Chondrocyte (in vitro differentiated cells): ENCODE data around the gene GLE1. TPM values are rescaled to one million over a fixed set of nuclear protein-coding genes. Genes with fewer than 3 reads are reported as not detected.

ENCODE experiments used
- DNase-seq: peaks from one replicate; pipeline ENCODE4 v3.0.0; 2021; ENCODE audit warnings: mixed read lengths, low spot score
- H3K27ac Mint-ChIP-seq: one replicate; pipeline ENCODE4 v1.8.0; 2021; ENCODE audit warnings: mild to moderate bottlenecking, moderate library complexity, mixed read lengths; ENCODE audit not compliant: unreplicated experiment
- H3K27me3 Mint-ChIP-seq: 2 replicates; pipeline ENCODE4 v1.8.0; 2021; ENCODE audit warnings: low read depth, mixed read lengths
- H3K36me3 Mint-ChIP-seq: 2 replicates; pipeline ENCODE4 v1.8.0; 2021; ENCODE audit warnings: low read depth, mixed read lengths
- H3K4me1 Mint-ChIP-seq: 2 replicates; pipeline ENCODE4 v1.8.0; 2021; ENCODE audit warnings: low read depth, mild to moderate bottlenecking, mixed read lengths
- H3K4me3 Mint-ChIP-seq: one replicate; pipeline ENCODE4 v1.8.0; 2021; ENCODE audit warnings: mild to moderate bottlenecking, moderate library complexity, mixed read lengths; ENCODE audit not compliant: unreplicated experiment
- H3K9me3 Mint-ChIP-seq: 2 replicates; pipeline ENCODE4 v1.8.0; 2021; ENCODE audit warnings: low read depth, mixed read lengths
- CTCF ChIP-seq: fragments of 200-600 bp; sonication (generic); IDR thresholded peaks from 2 replicates; pipeline ENCODE4 v1.5.0; 2021; ENCODE audit warnings: antibody characterized with exemption, mild to moderate bottlenecking, moderate library complexity
- total RNA-seq: library from RNA; stranded (reverse); gene quantifications from 3 replicates; pipeline ENCODE4 v1.2.1, GENCODE V29; 2021

The GLE1 gene
- total RNA-seq, 1 donor from 2014 or later: 12.3 TPM

DNA sequence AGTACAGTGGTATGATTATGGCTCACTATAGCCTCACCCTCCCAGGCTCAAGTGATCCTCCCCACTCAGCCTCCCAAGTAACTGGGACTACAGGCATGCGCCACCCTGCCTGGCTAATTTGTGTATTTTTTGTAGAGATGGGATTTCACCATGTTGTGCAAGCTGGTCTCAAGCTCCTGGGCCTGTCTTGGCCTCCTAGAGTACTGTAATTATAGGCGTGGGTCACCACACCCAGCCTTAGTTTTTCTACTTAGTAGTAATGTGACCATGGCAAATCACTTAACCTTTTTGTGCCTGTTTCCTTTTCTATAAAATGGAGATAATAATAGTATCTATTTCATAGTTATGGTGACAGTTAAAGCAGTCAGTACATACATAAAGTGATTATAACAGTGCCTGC is 22.2 kb downstream of the GLE1 start:
- Mint-ChIP-seq H3K9me3 (no peaks in the 10 kb centered on the region), H3K27ac (no peak overlapping the region), H3K4me1 (peaks cover 10% of the 10 kb centered on the region), H3K36me3 (peaks cover 22% of the 10 kb centered on the region), H3K4me3 (no peak overlapping the region), H3K27me3 (no peaks in the 10 kb centered on the region)
- TF ChIP-seq CTCF: no peak
- no peak for DNase-seq

DNA sequence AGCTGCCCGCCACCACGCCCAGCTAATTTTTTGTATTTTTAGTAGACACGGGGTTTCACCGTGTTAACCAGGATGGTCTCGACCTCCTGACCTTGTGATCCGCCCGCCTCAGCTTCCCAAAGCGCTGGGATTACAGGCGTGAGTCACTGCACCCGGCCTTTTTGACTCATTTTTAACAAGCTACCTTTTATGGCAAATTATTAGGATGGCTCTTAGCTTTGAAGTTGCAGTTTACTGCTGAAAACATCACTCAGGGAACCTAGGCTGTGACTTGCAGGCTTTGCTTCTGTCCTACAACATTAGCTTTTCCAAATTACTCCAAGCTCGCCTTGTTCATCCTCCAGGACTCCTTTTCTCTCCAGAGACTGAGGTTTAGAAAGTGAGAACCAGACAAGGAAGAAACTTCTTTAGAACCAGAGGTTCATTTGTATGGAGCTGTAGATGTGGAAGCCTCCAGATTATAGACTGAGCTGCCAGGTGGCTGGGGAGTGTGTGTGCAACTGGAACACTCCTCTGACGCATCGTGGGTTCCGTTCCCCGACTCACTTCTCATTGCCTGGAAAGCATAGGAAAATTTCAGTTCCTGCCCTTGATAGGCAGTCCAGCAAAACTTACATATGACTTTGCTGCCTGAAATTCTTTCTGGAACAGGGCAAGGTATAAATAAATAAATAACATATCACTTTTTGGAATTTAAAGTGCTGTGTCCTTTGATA is 24.1 kb downstream of the GLE1 start:
- peaks cover 27% of the 10 kb centered on the region for H3K36me3 Mint-ChIP-seq
- no peak for TF ChIP-seq CTCF
- H3K27me3 Mint-ChIP-seq: no peaks in the 10 kb centered on the region
- no peaks in the 10 kb centered on the region for H3K9me3 Mint-ChIP-seq
- peaks cover 2% of the 10 kb centered on the region for H3K4me1 Mint-ChIP-seq
- no peak overlapping the region for H3K4me3 Mint-ChIP-seq
- no peak for DNase-seq
- H3K27ac Mint-ChIP-seq: no peak overlapping the region

DNA sequence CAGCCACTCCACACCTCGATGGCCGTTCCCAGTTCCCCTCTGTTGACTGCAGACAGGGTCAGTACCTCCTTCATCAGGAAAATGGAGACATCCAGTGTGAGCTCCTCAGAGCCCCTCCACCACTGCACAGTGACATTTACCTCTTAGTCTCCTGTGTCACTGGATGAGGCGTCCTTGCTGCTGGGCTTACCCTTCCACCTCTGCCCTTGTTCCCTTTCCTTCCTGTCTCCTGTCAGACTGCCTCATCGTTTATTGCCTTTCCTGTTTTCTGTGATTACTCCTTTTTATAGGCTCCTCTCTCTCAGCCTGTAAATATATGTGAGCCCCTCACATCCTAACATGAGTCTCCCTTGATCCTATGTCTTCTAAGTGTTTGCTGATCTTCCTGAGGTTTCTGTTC is 24.7 kb downstream of the GLE1 start:
- no peak for DNase-seq
- Mint-ChIP-seq H3K27ac (no peak overlapping the region), H3K4me1 (no peaks in the 10 kb centered on the region), H3K27me3 (no peaks in the 10 kb centered on the region), H3K4me3 (no peak overlapping the region), H3K9me3 (no peaks in the 10 kb centered on the region), H3K36me3 (peaks cover 32% of the 10 kb centered on the region)
- no peak for TF ChIP-seq CTCF

GRCh38 chr9:128532581-128532980 is 28.1 kb downstream of the GLE1 start:
- H3K27ac Mint-ChIP-seq: no peak overlapping the region
- peaks cover 32% of the 10 kb centered on the region for H3K36me3 Mint-ChIP-seq
- no peak for DNase-seq
- no peak for TF ChIP-seq CTCF
- no peak overlapping the region for H3K4me3 Mint-ChIP-seq
- no peaks in the 10 kb centered on the region for H3K9me3 Mint-ChIP-seq
- no peaks in the 10 kb centered on the region for H3K4me1 Mint-ChIP-seq
- H3K27me3 Mint-ChIP-seq: no peaks in the 10 kb centered on the region

DNA sequence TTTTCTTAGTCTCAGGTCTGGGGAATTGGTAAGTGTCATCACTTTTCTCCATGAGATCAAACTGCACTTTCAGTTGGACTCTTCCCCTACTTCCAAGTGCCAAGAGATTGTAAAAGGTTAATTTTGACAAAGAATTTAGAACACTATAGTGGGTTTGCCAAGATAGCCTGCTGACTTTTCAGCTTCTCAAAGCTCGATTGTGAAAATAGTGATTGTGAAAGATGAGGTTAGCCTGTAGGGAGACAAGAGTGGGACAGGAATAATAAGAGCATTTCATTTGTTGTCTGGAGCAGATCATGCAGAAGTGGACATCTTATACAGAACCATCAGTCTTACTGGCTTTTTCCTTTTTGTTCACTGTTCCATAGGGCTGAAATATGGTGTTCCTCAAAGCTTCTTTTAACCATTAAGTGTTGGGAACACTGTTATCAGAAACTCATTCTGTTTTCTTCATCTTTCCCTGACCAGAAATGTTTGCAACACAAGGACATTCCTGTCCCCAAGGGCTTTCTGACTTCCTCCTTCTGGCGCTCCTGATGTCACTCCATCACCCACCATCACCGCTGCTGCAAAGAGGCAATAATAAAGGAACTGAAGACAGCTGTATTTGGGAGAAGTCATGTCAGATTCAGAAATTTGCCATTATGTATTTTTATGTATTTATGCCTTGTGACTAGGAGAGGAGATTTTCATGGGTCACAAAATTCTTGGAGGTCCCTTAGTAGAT is 36.3 kb downstream of the GLE1 start:
- H3K4me1 Mint-ChIP-seq: no peaks in the 10 kb centered on the region
- no peaks in the 10 kb centered on the region for H3K27me3 Mint-ChIP-seq
- TF ChIP-seq CTCF: no peak
- H3K4me3 Mint-ChIP-seq: no peak overlapping the region
- no peak overlapping the region for H3K27ac Mint-ChIP-seq
- peaks cover 43% of the 10 kb centered on the region for H3K36me3 Mint-ChIP-seq
- H3K9me3 Mint-ChIP-seq: no peaks in the 10 kb centered on the region
- DNase-seq: no peak
